ENCODE data around the gene CC2D2B.
"Not testable (repeated sequence)": the region's sequence is repeated elsewhere in the genome, so short reads cannot be mapped to it uniquely, and the experiment has no call there.

CC2D2B gene

GRCh38 chr10:96043893-96044715, 136.3 kb downstream of the CC2D2B start:
- peaks cover 2% of the 10 kb centered on the region for H3K79me2 ChIP-seq
- peak overlapping the region; percentile 89 for H3K4me2 ChIP-seq (ENCODE audit: low read length)
- H3K4me1 ChIP-seq, result peaks cover 2% of the 10 kb centered on the region
- peak overlapping the region; percentile 71 for H3K27ac ChIP-seq
- H3K9ac ChIP-seq, result peak overlapping the region; percentile 84
- H3K27me3 ChIP-seq (ENCODE audit: control insufficient read depth, insufficient read depth, low read length), result no peaks in the 10 kb centered on the region
- no peaks in the 10 kb centered on the region for H3K36me3 ChIP-seq (ENCODE audit: control insufficient read depth, insufficient read depth, low read length)
- peak overlapping the region; percentile 82 for H3K4me3 ChIP-seq (ENCODE audit: low read depth, low read length)
- TF ChIP-seq, protein P1, sequence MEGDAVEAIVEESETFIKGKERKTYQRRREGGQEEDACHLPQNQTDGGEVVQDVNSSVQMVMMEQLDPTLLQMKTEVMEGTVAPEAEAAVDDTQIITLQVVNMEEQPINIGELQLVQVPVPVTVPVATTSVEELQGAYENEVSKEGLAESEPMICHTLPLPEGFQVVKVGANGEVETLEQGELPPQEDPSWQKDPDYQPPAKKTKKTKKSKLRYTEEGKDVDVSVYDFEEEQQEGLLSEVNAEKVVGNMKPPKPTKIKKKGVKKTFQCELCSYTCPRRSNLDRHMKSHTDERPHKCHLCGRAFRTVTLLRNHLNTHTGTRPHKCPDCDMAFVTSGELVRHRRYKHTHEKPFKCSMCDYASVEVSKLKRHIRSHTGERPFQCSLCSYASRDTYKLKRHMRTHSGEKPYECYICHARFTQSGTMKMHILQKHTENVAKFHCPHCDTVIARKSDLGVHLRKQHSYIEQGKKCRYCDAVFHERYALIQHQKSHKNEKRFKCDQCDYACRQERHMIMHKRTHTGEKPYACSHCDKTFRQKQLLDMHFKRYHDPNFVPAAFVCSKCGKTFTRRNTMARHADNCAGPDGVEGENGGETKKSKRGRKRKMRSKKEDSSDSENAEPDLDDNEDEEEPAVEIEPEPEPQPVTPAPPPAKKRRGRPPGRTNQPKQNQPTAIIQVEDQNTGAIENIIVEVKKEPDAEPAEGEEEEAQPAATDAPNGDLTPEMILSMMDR (IDR thresholded peaks at IDR 0.05), result no peak
- H3K9me3 ChIP-seq (ENCODE audit: control insufficient read depth, low read length), result no peaks in the 10 kb centered on the region
- peak overlapping the region; percentile 89 for H2AFZ ChIP-seq

- Histone ChIP-seq H3K4me3 (ENCODE audit: low read depth, low read length) (peak overlapping the region; percentile 82), H3K79me2 (peaks cover 2% of the 10 kb centered on the region), H2AFZ (no peak overlapping the region), H3K9me3 (ENCODE audit: control insufficient read depth, low read length) (no peaks in the 10 kb centered on the region), H3K36me3 (ENCODE audit: control insufficient read depth, insufficient read depth, low read length) (no peaks in the 10 kb centered on the region), H3K4me1 (peaks cover 2% of the 10 kb centered on the region), H3K9ac (no peak overlapping the region), H3K27me3 (ENCODE audit: control insufficient read depth, insufficient read depth, low read length) (no peaks in the 10 kb centered on the region), H3K4me2 (ENCODE audit: low read length) (peak overlapping the region; percentile 89), H3K27ac (no peak overlapping the region)
- TF ChIP-seq, protein P1 (IDR thresholded peaks at IDR 0.05), result no peak
Measured at GRCh38 chr10:96044736-96045135, 137.0 kb downstream of the CC2D2B start.

DNA sequence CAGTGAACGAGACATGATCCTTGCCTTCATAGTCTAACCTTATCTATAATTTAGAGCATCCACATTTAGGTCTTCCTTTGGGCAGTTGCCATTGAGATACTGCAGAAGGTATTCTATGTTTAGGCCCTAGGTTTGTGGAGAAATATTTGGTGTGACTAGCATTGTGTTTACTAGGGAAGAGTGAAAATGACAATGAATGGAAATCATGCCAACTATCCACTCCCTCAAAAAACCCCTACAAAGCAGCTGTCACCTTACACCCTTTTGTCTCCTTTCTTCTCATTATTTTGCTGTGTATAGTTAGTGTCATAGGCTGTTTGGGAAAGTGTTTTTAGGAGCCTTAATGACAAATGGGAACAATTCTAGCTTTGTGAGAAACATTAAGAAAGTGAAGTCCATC, 138.8 kb downstream of the CC2D2B start:
- Histone ChIP-seq H3K27me3 (ENCODE audit: control insufficient read depth, insufficient read depth, low read length) (no peaks in the 10 kb centered on the region), H3K4me2 (ENCODE audit: low read length) (no peak overlapping the region), H3K79me2 (peaks cover 2% of the 10 kb centered on the region), H2AFZ (no peak overlapping the region), H3K4me1 (peaks cover 2% of the 10 kb centered on the region), H3K9ac (no peak overlapping the region), H3K4me3 (ENCODE audit: low read depth, low read length) (no peak overlapping the region), H3K9me3 (ENCODE audit: control insufficient read depth, low read length) (no peaks in the 10 kb centered on the region), H3K36me3 (ENCODE audit: control insufficient read depth, insufficient read depth, low read length) (no peaks in the 10 kb centered on the region), H3K27ac (no peak overlapping the region)
- TF ChIP-seq, protein P1 (IDR thresholded peaks at IDR 0.05), result no peak

GRCh38 chr10:96047004-96047649, 139.4 kb downstream of the CC2D2B start:
- H3K36me3 ChIP-seq (ENCODE audit: control insufficient read depth, insufficient read depth, low read length), result no peaks in the 10 kb centered on the region
- H3K9me3 ChIP-seq (ENCODE audit: control insufficient read depth, low read length), result no peaks in the 10 kb centered on the region
- H3K9ac ChIP-seq, result no peak overlapping the region
- H3K27ac ChIP-seq, result no peak overlapping the region
- peaks cover 2% of the 10 kb centered on the region for H3K79me2 ChIP-seq
- no peak overlapping the region for H3K4me2 ChIP-seq (ENCODE audit: low read length)
- H3K4me3 ChIP-seq (ENCODE audit: low read depth, low read length), result no peak overlapping the region
- peaks cover 2% of the 10 kb centered on the region for H3K4me1 ChIP-seq
- TF ChIP-seq, protein P1 (IDR thresholded peaks at IDR 0.05), result no peak
- no peak overlapping the region for H2AFZ ChIP-seq
- no peaks in the 10 kb centered on the region for H3K27me3 ChIP-seq (ENCODE audit: control insufficient read depth, insufficient read depth, low read length)

DNA sequence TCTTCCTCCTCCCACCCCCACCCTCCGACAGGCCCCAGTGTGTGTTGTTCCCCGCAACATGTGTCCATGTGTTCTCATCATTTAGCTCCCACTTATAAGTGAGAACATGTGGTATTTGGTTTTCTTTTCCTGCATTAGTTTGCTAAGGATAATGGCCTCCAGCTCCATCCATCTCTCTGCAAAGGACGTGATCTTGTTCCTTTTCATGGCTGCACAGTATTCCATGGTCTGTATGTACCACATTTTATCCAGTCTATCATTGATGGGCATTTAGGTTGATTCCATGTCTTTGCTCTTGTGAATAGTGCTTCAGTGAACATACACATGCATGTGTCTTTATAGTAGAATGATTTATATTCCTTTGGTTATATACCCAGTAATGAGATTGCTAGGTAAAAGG, 140.2 kb downstream of the CC2D2B start:
- not testable (repeated sequence) for H2AFZ ChIP-seq; H3K9ac ChIP-seq; H3K36me3 ChIP-seq (ENCODE audit: control insufficient read depth, insufficient read depth, low read length); H3K27ac ChIP-seq; H3K4me1 ChIP-seq; H3K9me3 ChIP-seq (ENCODE audit: control insufficient read depth, low read length); H3K4me3 ChIP-seq (ENCODE audit: low read depth, low read length); H3K79me2 ChIP-seq; H3K27me3 ChIP-seq (ENCODE audit: control insufficient read depth, insufficient read depth, low read length); H3K4me2 ChIP-seq (ENCODE audit: low read length)
